HG02885 (cell line): ENCODE measurements around the gene DPY19L1.
"Not testable (repeated sequence)": the region's sequence is repeated elsewhere in the genome, so short reads cannot be mapped to it uniquely, and the experiment has no call there.

ENCODE experiments used
- ATAC-seq: cut with Tn5 transposase; IDR thresholded peaks from one replicate; pipeline ENCODE4 v1.9.1; 2021; ENCODE audit warnings: mild to moderate bottlenecking; ENCODE audit not compliant: unreplicated experiment, poor library complexity

DPY19L1 gene

DNA sequence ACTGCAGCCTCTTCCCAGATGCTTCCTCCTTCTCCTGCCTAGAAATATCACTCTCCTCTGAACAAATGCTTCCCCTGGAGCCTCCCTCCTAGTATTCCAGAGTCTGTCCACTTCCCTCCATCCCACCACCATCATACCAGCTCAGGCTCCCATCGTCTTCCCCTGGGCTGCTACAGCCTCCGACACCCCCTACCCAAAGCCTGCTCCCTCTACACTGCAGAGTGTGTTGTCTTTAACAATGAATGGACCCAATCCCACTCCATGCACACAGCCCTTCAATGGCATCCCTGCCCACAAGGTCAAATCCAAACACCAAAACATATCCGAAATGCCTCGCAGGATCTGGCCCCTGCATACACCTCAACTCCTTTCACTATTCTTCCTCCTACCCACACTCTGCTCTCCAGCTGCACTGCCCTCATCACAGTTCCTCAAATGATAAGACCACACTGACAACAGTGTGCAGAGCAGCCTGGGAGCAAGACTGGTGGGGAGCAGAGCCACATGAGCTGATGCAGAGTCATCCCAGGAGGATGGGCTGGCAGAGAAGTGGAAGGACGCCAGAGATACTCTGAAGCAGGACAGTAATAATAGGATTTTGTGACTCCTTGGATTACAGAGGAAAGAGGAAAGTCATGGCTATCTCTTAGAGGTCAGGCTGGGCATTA is 40.7 kb downstream of the DPY19L1 start:
- ATAC-seq, result not testable (repeated sequence)

DNA sequence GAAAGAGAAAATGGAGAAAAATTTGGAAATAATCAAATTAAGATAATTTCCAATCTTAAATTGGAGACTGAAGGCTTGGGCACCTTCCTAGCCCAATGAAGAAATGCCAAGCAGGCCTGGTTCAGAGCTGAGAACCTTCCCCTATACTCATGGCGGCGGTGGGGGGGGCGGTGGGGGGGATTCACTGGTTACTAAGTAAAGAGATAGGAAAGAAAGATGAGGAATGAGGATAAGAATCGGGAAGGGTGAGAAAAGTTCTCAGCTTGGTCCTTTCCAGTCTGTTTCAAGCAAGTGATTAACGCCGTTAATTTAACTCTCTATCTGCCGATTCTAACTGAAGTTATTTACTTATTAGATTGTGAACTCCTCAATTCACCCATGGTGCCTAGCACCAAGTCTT is 41.5 kb downstream of the DPY19L1 start:
- no peak for ATAC-seq

DNA sequence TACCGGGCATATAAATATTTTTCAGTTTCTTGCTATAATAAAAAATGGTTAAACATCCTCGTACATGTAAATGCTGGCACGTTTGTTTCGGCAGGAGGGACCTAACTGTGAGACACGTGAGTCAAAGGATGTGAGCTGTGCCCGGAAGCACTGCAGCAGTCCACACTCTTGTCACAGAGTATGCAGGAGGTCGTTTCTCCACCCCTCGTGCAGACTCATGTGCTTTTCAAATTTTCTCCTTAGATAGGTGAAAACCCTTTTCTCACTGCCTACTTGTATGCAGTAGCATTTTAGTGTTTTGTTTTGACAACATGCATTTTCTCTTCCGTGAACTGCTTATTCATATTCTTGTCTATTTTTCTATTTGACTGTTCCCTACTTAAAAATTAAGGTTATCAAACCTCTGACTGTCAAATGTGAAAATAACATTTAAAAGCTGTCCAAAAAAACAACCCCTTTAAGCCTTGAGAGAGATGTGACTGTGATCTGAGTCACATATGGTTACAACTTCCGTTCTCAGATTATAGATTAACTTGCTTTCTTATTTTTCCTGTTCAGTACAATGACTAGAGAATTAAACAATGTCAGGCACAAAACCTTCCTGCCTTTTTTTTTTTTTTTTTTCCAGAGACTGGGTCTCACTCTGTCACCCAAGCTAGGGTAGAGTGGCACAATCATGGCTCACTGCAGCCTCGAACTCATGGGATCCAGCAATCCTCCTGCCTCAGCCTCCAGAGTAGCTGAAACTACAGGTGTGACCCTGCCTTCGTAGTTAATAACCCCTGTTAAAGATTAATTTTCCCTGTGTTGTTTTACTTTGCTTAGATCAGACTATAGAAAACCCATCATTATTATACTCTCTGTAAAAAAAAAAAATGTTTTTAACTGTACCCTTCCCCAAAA is 45.1 kb downstream of the DPY19L1 start:
- ATAC-seq, result peak; percentile 89

DNA sequence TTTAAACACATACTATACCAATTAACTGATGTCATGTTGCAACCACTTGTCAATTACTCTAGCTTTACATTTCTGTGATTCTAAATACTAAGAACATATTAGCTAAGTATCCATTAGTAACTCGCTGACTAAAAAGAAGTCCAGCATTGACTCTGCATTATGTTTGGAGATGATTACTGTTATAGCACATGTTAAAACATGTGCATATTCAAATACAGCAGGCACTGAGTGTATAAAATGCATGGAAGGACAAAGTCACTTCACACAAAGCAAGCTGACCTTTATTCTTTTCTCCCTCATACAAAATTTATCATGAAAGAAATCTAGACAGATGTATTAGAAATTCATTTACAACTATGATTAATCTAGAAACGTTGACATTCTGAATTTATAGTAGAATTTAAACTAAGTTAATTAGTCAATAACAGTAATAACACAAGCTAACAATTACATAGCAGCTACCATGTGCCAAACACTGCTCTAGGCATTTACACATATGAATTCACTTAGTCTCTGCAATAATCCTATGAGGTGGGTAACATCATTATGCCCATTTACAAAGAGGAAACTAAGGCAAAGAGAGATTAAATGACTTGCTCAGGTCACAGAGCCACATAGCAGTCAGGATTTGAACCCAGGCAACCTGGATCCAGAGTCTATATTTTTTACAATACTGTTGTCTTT is 48.7 kb downstream of the DPY19L1 start:
- not testable (repeated sequence) for ATAC-seq

DNA sequence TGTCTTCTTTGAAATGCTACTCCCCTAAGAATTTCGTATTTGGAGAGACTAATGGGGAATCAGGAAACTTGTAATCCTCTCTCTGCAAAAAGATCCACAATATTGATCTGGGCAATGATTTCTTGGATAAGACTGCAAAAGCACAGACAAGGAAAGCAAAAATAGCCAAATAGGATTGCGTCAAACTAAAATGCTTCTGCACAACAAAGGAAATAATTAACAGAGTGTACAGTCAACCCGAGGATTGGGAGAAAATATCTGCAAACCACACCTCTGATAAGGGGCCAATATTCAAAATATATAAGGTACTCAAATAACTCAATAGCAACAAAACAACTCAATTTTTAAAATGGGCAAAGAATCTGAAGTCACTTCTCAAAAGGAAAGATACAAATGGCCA is 52.1 kb downstream of the DPY19L1 start:
- not testable (repeated sequence) for ATAC-seq

DNA sequence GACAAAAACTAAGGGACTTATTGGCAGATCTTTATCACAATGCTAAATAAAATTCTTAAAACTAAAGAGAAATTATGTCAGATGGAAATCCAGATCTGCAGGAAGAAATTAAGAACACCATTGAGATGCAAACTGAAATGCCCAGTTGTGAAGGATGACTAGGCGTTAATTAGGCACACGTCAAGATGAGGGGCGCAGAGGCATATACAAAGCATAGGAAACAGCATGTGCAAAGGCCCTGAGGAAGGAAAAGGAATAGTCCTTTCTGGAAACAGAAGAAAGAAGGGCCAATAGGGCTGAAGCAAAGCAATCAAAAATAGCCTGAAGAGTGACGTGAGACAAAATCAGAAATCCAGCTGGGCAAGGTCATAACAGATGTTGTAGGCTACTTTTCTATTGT is 53.1 kb downstream of the DPY19L1 start:
- not testable (repeated sequence) for ATAC-seq

DNA sequence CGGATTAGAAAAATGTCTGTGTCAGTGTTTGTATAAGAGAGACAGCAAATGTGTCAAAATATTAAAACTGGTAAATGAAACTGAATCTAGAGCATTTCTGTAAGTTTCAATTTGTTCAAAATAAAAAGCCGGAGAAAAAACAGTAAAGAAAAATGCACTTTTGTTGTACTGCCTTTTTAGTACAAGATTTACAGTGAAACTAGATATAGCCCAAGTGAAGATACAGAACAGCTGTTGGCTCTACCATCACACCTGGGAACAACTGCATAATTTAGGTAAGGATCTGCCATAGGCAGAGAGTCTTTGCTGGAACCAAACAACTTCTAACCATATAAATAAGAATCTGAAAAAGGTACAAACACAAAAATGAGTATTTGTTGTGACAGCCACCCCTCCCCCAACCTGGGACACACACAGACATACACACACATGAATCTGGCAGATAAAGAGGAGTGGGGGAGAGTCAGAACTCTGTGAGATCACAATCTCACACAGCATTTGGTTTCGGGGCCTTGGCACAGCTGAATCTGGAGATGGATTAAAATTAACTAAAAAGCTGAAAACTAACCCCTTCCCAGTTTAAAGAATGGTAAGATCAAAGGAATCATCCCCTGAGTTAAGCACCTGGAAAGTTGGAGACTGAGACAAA is 54.8 kb downstream of the DPY19L1 start:
- no peak for ATAC-seq

DNA sequence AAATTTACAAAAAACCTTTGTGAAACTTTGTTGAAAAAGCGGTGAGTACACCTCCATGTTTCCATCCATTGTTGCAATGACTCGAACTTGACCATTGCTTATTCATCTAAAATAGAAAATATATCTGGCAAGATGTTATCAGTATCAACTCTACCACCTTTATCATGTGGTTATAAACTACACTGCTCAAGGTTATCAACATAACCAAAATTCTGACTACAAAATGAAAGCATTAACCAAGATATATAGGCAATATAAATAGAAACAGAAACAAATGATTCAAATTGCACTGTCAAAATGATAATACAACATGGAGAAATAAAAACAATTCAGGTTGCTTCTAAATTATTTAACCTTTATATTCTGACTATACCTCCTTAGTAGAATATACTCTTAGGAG is 58.2 kb downstream of the DPY19L1 start:
- ATAC-seq, result not testable (repeated sequence)

DNA sequence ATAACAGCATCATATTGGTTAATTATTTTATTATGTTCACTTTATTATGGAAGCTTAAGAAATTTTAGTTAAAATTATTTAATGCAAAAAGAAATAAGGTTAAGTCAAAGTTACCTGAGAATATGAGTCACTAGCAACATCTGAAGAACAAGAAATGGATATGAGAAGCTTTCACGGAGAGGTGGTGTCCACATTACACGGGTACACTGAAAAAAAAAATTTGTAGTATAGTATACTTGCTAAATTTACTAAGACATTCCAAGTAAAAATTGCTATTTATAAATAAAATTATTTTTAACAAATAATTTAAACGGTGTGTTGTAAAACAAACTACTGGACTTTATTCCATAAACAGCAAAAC is 63.9 kb downstream of the DPY19L1 start:
- ATAC-seq, result no peak

DNA sequence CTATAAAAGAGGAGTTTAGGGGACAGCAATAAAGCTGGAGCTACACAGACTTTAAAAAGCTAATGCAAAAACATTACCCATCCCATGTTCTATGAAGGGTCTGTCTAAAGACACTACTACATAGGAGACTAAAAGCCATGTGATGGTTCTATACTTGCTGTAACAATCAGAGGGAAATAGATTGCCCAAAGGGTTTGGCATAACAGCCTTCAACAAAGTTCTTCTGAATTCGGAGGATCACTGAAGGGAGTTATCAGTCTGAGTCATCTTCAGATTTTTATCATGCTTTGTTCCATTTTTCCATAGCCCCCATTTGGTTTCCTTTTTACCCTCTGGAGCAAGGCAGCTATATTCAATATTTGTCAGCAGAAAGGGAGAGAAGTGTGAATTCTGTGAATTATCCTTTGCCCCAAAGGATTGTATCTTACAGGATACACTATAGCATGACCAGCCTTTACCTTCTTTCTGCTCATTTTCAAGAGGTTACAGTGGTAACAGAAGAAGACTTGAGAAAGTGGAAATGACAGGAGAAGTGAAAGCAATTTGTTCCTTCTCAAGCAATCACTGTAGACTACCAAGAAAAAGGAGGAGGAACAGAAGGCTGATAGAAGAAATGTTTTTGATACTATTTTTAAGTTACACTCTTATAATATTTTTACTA is 64.4 kb downstream of the DPY19L1 start:
- ATAC-seq, result peak; percentile 76

DNA sequence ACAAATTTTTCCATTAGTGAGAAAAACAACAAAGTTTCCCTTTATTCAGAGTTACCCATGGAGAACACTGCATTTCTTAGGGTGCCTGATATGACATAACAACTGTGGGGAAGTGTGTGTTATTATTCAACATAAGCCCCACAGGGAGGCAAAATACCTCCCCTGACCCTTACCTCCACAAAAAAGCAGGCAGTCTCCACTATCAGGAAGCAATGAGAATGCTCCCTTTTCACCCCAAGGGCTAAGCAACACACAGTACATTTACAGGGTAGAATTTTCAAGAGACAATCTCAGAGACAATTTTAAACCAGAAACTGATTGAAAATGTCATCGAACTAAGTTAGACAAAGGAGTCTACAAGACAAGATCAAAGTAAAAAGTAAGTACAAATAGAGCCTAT is 69.5 kb downstream of the DPY19L1 start:
- not testable (repeated sequence) for ATAC-seq

DNA sequence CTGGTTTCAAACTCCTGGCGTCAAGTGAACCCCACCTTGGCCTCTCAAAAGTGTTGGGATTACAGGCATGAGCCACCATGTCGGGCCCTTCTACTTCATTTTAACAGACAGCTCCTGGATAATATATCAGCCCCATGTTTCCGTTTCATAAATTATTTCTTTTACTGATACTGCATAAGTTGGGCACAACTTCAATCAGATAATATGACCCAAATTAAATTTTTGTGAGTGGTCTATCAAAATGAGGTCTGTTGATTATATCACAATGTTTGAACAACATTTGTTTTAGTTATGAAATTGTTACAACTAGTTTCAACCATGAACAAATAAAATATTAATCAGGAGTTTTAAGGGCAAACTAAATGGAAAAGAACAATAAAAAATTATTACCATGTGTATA is 70.8 kb downstream of the DPY19L1 start:
- not testable (repeated sequence) for ATAC-seq

DNA sequence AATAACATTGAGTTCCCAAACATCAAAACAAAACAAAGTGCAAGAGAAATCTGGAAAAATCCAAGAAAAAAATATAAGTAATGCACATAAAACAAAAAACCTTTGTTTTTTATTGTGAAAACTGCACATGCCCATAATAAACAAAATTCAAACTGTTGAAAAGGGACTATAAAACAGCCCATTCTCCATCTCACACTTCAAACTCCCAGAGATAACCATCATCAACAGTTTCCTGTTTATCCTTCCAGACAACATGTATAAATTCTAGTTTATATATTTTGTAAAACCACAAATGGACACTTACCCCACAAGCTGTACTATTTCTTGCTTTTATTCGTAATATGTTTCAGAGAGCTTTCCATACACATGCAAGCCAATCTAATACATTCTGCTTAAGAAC is 79.3 kb downstream of the DPY19L1 start:
- ATAC-seq, result no peak

DNA sequence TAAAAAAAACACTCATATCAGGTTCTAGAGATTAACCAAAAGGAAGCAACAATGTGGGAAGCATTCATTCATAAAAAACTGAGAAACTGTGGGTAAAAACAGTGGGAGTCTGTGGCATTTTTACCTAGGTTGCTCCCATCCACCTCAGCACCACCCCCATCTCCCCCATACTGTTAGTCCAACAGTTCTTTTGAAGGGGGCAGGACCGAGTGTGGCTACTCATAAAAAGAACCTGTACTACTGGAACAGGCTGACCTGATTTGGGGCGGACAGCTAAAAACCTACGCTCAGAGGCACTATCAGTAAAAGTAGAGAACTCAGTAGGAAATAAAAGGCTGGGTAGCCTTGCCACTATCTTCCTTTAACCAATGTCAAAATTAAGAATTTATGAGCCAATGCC is 84.5 kb downstream of the DPY19L1 start:
- ATAC-seq, result no peak

DNA sequence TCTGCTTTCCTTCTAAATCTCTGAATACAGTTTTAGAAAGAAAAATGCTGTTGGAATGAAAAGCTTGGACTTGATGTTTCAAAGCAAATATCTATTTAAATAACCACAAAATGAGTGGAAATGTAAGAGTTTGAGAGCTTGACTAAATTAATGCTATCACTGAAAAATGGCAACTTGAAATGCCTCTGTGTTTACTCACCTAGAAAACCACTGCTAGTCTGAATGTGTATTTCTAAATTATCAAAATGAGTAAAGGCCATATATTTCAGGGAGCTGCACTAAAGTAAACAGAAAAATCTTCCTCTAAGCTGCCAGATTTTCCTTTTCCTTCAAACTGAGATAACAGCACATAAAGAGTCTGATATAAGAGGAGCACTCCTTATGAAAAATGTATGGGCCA is 87.9 kb downstream of the DPY19L1 start:
- no peak for ATAC-seq

DNA sequence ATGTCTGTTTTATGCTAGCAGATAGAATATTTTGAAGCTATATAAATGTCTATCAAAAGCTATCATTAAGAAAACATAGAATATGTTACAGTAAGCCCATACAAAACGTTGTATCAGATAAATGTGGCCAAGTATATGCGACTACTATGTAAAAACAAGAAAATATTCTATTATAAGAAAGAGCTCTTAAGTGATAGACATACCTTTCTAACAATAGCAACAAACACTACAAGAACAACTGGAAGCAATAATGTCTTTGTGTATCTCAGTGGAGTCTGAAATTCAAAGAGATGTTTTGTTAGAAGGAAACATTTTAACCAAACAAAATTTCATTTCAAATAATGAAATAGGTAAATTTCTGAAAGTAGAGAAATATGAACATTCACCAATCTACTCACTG is 89.9 kb downstream of the DPY19L1 start:
- ATAC-seq, result not testable (repeated sequence)

DNA sequence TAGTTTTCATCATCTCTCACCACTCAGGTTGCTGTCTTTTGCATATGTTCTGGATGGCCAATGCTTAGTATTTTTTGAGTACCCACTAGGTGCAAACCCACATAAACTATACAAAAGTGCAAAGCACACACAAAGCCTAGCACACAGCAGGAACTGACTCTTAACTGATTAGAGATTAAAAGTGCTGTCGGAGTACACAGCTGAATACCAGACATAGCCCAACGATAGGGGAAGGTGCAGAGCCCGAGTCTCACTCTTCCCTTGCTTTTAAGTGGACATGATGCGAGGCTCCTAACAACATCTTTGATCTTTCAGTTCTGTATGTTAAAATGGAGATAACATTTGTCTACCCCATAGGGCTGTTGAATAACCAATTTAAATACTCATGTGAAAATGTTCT is 90.8 kb downstream of the DPY19L1 start:
- no peak for ATAC-seq

DNA sequence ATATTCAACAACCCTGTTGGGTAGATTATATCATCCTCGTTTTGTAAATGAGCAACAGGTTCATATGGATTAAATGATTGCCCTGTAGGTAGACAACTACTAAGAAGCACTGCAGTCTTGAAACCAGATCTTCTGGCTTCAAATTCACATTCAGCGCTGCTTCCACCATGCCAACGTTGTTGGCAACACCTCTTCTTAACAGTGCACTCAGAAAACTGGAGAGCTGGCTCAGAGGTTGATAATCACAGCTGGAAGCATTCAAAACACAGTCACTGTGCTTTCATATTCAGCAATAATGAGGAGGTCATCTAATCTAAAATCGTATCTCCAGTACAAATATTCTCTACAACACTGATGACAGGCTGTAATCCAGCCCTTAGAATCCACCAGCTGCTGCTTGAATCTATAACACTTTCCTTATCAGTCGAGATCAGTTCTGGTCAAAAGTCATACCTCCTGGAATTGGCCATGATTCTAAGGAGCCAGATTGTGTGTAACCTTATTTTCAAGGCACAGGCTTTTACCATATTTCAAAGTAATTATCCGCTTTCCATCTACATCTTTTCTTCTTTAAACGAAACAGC is 91.3 kb downstream of the DPY19L1 start:
- ATAC-seq, result not testable (repeated sequence)

DNA sequence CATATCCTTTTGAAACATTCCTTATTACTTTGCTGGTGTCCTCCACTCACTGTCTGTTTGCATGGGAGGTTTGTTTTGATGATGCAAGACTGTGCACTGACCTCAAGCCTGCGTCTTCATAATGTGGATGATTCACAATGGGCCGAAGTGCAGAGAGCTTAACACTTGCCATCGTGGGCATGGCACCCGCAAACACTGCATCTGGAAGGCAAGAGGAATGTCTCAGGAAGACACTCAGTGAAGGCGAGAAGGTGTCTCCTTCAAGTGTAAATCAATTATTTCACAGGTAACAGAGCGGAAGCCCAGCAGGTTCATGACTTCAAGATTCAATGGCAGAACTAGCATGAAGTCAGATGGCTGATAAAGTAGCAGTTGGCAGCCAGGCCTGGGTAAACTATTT is 98.1 kb downstream of the DPY19L1 start:
- ATAC-seq, result no peak

DNA sequence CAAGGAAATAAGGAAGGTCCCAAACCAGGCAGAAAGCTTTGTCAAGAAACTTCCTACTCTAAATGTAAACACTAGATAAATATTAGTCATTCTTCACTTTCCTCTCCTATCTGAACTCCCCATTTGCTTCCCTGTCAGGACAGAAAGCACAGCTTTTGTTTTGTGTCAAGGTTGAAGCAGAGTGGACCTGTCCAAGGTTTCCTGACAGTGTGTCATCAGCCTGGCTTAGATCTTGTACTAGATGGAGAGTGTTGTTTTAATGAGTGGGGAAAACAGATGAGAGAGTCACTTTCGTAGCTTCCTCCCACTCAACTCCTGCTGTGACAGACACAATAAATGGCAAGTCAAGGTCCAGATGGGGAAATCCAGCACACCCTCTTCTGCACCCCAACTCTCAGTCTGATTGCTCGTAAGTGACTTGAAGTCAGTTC is 101.5 kb downstream of the DPY19L1 start:
- ATAC-seq, result peak; percentile 79
